Measurements from ENCODE around the gene RAPGEF3.

- TF ChIP-seq TAF1 (IDR thresholded peaks at IDR 0.05; ENCODE audit: low read depth, low read length) (no peak), PAX5 (IDR thresholded peaks at IDR 0.05; ENCODE audit: insufficient read depth, low read length, severe bottlenecking) (no peak), POLR2A (IDR thresholded peaks at IDR 0.05; ENCODE audit: low read depth, low read length) (no peak), POU2F2 (IDR thresholded peaks at IDR 0.05; ENCODE audit: low read depth, low read length) (no peak), POLR2AphosphoS5 (IDR thresholded peaks at IDR 0.05; ENCODE audit: low read depth, low read length) (no peak), SPI1 (IDR thresholded peaks at IDR 0.05; ENCODE audit: low read depth, low read length) (peak; percentile 77)
Observed at GRCh38 chr12:47747126-47747525, 11.6 kb downstream of the RAPGEF3 start.

Data from GM12891 (cell line).